ENCODE results near the gene LRIG3.

The LRIG3 gene, protein sequence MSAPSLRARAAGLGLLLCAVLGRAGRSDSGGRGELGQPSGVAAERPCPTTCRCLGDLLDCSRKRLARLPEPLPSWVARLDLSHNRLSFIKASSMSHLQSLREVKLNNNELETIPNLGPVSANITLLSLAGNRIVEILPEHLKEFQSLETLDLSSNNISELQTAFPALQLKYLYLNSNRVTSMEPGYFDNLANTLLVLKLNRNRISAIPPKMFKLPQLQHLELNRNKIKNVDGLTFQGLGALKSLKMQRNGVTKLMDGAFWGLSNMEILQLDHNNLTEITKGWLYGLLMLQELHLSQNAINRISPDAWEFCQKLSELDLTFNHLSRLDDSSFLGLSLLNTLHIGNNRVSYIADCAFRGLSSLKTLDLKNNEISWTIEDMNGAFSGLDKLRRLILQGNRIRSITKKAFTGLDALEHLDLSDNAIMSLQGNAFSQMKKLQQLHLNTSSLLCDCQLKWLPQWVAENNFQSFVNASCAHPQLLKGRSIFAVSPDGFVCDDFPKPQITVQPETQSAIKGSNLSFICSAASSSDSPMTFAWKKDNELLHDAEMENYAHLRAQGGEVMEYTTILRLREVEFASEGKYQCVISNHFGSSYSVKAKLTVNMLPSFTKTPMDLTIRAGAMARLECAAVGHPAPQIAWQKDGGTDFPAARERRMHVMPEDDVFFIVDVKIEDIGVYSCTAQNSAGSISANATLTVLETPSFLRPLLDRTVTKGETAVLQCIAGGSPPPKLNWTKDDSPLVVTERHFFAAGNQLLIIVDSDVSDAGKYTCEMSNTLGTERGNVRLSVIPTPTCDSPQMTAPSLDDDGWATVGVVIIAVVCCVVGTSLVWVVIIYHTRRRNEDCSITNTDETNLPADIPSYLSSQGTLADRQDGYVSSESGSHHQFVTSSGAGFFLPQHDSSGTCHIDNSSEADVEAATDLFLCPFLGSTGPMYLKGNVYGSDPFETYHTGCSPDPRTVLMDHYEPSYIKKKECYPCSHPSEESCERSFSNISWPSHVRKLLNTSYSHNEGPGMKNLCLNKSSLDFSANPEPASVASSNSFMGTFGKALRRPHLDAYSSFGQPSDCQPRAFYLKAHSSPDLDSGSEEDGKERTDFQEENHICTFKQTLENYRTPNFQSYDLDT

DNA sequence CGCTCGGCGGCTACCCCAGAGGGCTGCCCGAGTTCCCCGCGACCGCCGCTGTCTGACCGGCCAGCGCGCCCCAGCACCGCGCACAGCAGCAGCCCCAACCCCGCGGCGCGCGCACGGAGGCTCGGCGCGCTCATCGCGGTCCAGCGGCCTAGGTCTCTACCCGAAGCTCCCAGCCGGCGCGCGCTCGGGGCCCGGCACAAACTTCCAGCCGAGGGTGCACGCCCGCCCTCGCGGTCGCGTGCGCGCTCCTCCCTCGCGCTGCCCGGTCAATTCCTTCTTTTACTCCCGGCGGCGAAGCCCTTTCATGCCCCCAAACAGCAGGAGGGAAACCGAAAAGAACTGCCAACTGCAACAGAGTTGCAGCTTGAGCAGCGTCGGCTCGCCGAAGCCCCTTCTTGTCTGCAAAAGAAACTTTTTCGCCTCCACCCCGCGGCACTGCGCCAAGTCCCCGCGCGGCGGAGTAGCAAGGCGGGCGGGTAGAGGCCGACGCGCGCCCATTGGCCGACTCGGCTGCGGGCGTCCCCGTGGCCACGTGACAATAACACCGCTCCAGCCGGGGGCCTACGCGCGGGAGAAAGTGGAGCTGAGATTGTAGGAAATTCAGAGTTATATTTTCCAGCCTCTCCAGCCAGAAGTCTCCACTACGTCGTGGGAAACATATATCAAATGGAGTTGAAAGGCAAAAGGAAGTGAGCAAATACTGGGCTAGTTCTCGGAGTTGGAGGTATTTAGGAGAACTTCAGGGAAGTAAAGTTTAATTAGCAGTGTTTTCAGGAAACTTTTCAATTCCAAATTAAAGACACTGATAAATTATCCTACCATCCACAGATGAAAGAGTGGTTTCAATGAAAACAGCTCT is at the start of gene LRIG3:
Gene LRIG3 (minus strand): TSS at position 403 of the 859 bp plus-strand sequence. CDS start 269 bp downstream, at position 134.
- H3K9ac ChIP-seq (ENCODE audit: low read depth, low read length), result peak within 1 kb of the TSS; percentile 96
- H3K9me3 ChIP-seq (ENCODE audit: control insufficient read depth, insufficient read depth, low read length), result no peaks in the 10 kb centered on the region
- no peaks in the 10 kb centered on the region for H3K36me3 ChIP-seq (ENCODE audit: insufficient read depth, low read length)
- H3K4me1 ChIP-seq (ENCODE audit: insufficient read depth, low read length), result peaks cover 14% of the 10 kb centered on the region

DNA sequence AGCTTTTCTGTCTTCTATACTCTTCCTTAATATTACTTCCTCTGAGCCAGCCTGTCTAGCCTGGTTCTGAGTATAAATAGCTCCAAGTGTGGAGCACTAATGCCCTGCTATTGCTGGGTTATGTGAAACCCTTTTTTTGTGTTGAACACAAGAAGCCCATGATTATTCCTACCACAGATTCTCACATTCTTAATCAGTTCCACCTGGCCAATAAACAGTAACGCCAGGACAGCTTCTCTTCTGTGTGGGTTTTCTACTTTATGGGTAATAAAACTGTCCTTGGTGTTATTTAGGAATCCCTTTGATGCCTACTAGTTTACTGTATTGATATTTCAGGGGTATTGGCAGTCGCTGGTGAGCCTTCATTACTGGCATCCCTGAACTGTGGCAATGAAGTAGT is 48.9 kb upstream of the LRIG3 start:
- no peak overlapping the region for H3K9ac ChIP-seq (ENCODE audit: low read depth, low read length)
- H3K9me3 ChIP-seq (ENCODE audit: control insufficient read depth, insufficient read depth, low read length), result no peaks in the 10 kb centered on the region
- H3K4me1 ChIP-seq (ENCODE audit: insufficient read depth, low read length), result no peaks in the 10 kb centered on the region
- no peaks in the 10 kb centered on the region for H3K36me3 ChIP-seq (ENCODE audit: insufficient read depth, low read length)

- no peak overlapping the region for H3K9ac ChIP-seq (ENCODE audit: low read depth, low read length)
- H3K4me1 ChIP-seq (ENCODE audit: insufficient read depth, low read length), result no peaks in the 10 kb centered on the region
- H3K36me3 ChIP-seq (ENCODE audit: insufficient read depth, low read length), result no peaks in the 10 kb centered on the region
- no peaks in the 10 kb centered on the region for H3K9me3 ChIP-seq (ENCODE audit: control insufficient read depth, insufficient read depth, low read length)
Observed at GRCh38 chr12:58967561-58967960, 47.3 kb upstream of the LRIG3 start.

GRCh38 chr12:58966939-58967338 is 46.6 kb upstream of the LRIG3 start:
- Histone ChIP-seq H3K9ac (ENCODE audit: low read depth, low read length) (no peak overlapping the region), H3K4me1 (ENCODE audit: insufficient read depth, low read length) (no peaks in the 10 kb centered on the region), H3K36me3 (ENCODE audit: insufficient read depth, low read length) (no peaks in the 10 kb centered on the region), H3K9me3 (ENCODE audit: control insufficient read depth, insufficient read depth, low read length) (no peaks in the 10 kb centered on the region)

- H3K4me1 ChIP-seq (ENCODE audit: insufficient read depth, low read length), result 0 out of 2 replicates have a peak, but pooled peaks cover 6% of the 10 kb centered on the region
- H3K9ac ChIP-seq (ENCODE audit: low read depth, low read length), result no peak overlapping the region
- H3K9me3 ChIP-seq (ENCODE audit: control insufficient read depth, insufficient read depth, low read length), result no peaks in the 10 kb centered on the region
- H3K36me3 ChIP-seq (ENCODE audit: insufficient read depth, low read length), result no peaks in the 10 kb centered on the region
Observed at GRCh38 chr12:58965568-58965967, 45.3 kb upstream of the LRIG3 start.

DNA sequence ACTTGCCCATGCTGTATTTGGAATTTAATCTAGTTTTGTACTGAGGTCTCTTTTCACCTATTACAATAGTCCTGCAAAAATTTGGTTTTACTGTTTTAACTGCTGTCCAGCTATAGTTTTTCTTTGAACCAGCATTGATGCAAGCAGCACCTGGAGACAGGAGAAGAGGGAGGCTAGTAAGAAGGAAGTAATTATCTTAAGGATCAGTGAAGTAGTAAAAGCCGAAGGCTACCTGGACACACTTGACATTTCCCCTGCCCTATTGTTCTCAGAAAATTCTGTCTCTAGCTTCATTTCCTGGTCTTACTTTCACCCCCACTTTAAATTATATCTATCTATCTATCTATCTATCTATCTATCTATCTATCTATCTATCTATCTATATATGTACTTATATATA is 43.5 kb upstream of the LRIG3 start:
- H3K4me1 ChIP-seq (ENCODE audit: insufficient read depth, low read length), result 0 out of 2 replicates have a peak, but pooled peaks cover 6% of the 10 kb centered on the region
- H3K9me3 ChIP-seq (ENCODE audit: control insufficient read depth, insufficient read depth, low read length), result no peaks in the 10 kb centered on the region
- H3K36me3 ChIP-seq (ENCODE audit: insufficient read depth, low read length), result no peaks in the 10 kb centered on the region
- H3K9ac ChIP-seq (ENCODE audit: low read depth, low read length), result no peak overlapping the region

GRCh38 chr12:58961906-58962305 is 41.6 kb upstream of the LRIG3 start:
- Histone ChIP-seq H3K9ac (ENCODE audit: low read depth, low read length) (no peak overlapping the region), H3K4me1 (ENCODE audit: insufficient read depth, low read length) (0 out of 2 replicates have a peak, but pooled peaks cover 6% of the 10 kb centered on the region), H3K36me3 (ENCODE audit: insufficient read depth, low read length) (no peaks in the 10 kb centered on the region), H3K9me3 (ENCODE audit: control insufficient read depth, insufficient read depth, low read length) (no peaks in the 10 kb centered on the region)

DNA sequence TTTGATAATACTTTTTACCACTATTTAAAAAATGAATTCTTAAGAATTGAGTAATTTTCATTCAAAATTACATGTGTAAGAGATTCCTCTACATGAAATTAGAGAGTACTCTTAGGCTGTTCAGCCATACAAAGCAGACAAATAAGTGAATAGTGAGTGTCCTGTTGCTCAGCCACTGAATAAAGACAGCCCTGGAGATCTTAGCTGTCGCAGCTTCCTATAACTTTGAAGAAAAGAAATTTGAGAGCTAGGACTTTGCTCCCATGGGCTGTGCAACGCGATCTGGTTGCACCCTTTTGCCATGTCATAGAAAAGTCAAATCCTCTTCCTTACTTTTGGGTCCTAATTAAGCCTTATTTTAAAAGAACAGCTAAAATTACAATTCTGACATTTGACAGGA is 40.9 kb upstream of the LRIG3 start:
- H3K9me3 ChIP-seq (ENCODE audit: control insufficient read depth, insufficient read depth, low read length), result no peaks in the 10 kb centered on the region
- 0 out of 2 replicates have a peak, but pooled peaks cover 6% of the 10 kb centered on the region for H3K4me1 ChIP-seq (ENCODE audit: insufficient read depth, low read length)
- no peaks in the 10 kb centered on the region for H3K36me3 ChIP-seq (ENCODE audit: insufficient read depth, low read length)
- no peak overlapping the region for H3K9ac ChIP-seq (ENCODE audit: low read depth, low read length)

DNA sequence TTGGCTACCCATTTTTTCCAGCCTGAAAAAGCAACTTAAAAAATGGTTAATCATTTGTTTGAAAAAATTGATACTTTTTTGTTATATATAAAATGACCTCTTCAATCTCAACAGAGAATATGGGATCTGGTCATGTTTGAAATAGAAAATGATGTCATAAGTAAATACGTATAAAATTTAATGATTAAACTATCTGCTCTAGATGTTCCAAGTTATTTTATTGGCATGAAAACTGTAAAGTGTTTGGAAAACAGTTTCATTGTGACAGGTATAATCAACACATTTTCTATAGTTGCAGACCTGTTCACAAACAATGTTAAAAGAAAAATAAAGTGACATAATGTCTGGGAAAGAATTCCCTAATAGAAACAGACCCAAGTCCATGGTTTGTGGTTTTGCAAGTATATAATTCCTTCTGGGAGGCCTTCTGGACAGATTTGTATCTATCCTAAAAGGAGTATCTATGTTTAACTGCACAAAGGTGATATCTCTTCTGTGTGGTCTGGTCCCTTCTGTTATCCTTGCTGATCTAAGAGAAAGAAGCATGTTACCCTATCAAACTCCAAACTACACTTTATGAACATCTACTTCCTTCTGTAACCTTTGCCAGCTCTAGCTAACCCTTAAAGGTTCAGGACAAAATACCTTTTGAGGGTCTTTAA is 39.5 kb upstream of the LRIG3 start:
- Histone ChIP-seq H3K9me3 (ENCODE audit: control insufficient read depth, insufficient read depth, low read length) (no peaks in the 10 kb centered on the region), H3K9ac (ENCODE audit: low read depth, low read length) (no peak overlapping the region), H3K36me3 (ENCODE audit: insufficient read depth, low read length) (no peaks in the 10 kb centered on the region), H3K4me1 (ENCODE audit: insufficient read depth, low read length) (0 out of 2 replicates have a peak, but pooled peaks cover 6% of the 10 kb centered on the region)

- 0 out of 2 replicates have a peak, but pooled peaks cover 6% of the 10 kb centered on the region for H3K4me1 ChIP-seq (ENCODE audit: insufficient read depth, low read length)
- no peaks in the 10 kb centered on the region for H3K9me3 ChIP-seq (ENCODE audit: control insufficient read depth, insufficient read depth, low read length)
- no peak overlapping the region for H3K9ac ChIP-seq (ENCODE audit: low read depth, low read length)
- H3K36me3 ChIP-seq (ENCODE audit: insufficient read depth, low read length), result no peaks in the 10 kb centered on the region
Observed at GRCh38 chr12:58957298-58957697, 37.0 kb upstream of the LRIG3 start.

GRCh38 chr12:58955849-58956248 is 35.5 kb upstream of the LRIG3 start:
- Histone ChIP-seq H3K36me3 (ENCODE audit: insufficient read depth, low read length) (no peaks in the 10 kb centered on the region), H3K9me3 (ENCODE audit: control insufficient read depth, insufficient read depth, low read length) (no peaks in the 10 kb centered on the region), H3K9ac (ENCODE audit: low read depth, low read length) (no peak overlapping the region), H3K4me1 (ENCODE audit: insufficient read depth, low read length) (peaks cover 1% of the 10 kb centered on the region; the same call in 1 of the 2 replicates)

DNA sequence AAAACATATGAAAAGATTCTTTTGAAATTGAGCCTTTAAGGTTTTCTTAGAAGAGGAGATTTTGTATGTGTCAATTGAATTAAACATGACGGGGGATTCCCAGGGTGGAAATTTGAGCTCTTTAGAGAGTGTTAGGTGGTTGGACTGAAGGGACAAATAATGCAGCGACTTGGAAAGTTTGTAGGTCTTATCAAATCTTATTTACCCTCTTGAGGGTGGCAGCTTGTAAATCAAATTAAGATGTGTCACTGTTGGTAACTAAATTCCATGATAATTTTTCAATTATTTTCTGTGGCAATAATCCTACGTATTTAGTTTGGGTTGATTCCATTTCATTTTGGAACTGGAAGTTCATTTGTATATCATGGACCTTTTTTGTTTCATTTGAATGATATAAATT is 33.7 kb upstream of the LRIG3 start:
- H3K9me3 ChIP-seq (ENCODE audit: control insufficient read depth, insufficient read depth, low read length), result no peaks in the 10 kb centered on the region
- H3K9ac ChIP-seq (ENCODE audit: low read depth, low read length), result no peak overlapping the region
- peaks cover 9% of the 10 kb centered on the region for H3K4me1 ChIP-seq (ENCODE audit: insufficient read depth, low read length)
- H3K36me3 ChIP-seq (ENCODE audit: insufficient read depth, low read length), result no peaks in the 10 kb centered on the region

GRCh38 chr12:58950739-58951100 is 30.4 kb upstream of the LRIG3 start:
- Histone ChIP-seq H3K9me3 (ENCODE audit: control insufficient read depth, insufficient read depth, low read length) (no peaks in the 10 kb centered on the region), H3K4me1 (ENCODE audit: insufficient read depth, low read length) (peaks cover 9% of the 10 kb centered on the region), H3K36me3 (ENCODE audit: insufficient read depth, low read length) (0 out of 2 replicates have a peak, but pooled peaks cover 3% of the 10 kb centered on the region), H3K9ac (ENCODE audit: low read depth, low read length) (no peak overlapping the region)
